Erythroblast (primary cell): ENCODE data around the gene ADCY7.

Experiments used
- GATA1 ChIP-seq: IDR thresholded peaks from 2 replicates; pipeline ENCODE4 v1.6.1; 2011; ENCODE audit warnings: low read depth, mild to moderate bottlenecking, control low read depth, low read length, moderate library complexity
- POLR2A ChIP-seq: IDR thresholded peaks from 2 replicates; pipeline ENCODE4 v1.6.1; 2011; ENCODE audit warnings: mild to moderate bottlenecking, low read length

GRCh38 chr16:50293041-50293783, 26.9 kb downstream of the ADCY7 start:
- no peak for TF ChIP-seq POLR2A
- TF ChIP-seq GATA1: no peak
